IPS DF 4.7 (cell line): ENCODE results near the gene SLC3A2.
A peak's percentile ranks its signal among the peaks of the same experiment; 100 is the strongest.

Experiments used
- DNase-seq: peaks from one replicate; pipeline ENCODE4 v3.0.0-alpha.2; 2013; ENCODE audit warnings: low spot score; ENCODE audit errors: extremely low read depth

SLC3A2 gene

GRCh38 chr11:62909107-62909894 lies 28.6 kb downstream of the SLC3A2 start:
- DNase-seq, result peak; percentile 90

- DNase-seq, result no peak
These were observed 29.6 kb downstream of the SLC3A2 start for GRCh38 chr11:62910141-62910882.

GRCh38 chr11:62911137-62912130 lies 30.7 kb downstream of the SLC3A2 start:
- DNase-seq, result no peak

DNA sequence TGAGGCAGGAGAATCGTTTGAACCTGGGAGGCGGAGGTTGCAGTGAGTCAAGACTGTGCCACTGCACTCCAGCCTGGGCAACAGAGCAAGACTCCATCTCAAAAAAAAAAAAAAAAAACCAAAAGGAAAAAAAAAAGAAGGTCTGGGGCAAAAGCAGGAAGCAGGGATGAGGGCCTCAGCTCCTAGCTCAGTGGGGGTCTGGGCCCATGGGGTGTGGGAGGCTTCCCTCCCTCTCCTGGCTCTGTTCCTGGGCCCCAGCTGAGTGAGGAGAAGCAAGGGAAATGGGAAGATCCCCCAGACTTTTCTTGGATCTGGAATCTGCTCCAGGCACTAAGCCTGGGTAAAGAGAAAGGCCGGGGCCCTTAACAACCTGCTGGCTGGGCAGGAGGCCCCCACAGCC lies 31.6 kb downstream of the SLC3A2 start:
- no peak for DNase-seq

DNA sequence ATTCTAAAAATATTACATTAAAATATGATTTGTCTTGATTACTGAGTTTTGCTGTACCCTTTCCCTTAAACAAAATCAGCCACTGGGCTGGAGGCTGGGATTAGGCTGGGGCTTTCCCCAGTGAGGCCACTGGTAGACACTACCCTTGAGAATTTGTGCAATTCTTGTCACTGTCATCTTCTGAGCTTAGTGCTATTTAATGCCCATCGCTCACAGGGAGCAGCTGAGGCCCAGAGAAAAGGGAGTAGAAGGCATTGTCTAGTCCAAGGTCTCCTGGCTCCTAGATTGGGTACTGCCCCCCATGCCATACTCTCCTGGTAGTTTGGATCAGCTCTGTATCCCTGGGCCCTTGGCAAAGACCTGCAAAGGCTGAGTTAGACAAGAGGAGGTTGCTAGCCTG lies 33.7 kb downstream of the SLC3A2 start:
- DNase-seq, result no peak

DNA sequence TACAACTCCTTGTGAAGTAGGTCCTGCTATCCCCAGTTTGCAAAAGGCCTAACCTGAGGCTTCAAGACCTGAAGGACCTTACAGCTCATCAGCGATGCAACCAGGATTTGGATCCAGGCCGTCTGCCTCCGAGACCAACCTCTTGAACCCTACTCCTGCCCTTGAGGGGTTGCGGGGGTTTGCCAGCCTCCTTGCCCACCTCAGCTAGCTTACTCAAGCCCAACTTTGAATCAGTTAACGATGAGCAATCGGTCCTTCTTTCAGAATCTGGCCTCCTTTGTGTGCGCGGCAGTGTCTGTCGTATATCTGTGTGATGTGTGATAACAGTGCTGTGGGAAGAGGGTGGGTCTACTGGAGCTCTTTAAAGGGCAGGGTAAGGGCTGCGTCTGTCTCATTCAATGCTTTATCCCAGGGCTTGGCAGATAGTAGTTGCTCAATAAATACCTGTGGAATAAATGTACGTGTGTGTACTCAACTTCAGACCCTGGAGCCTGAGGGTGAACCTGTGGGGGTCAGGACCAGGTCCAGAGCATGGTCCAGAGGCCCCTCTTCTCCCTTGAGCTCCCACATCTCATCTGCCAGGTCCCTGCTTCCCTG lies 37.3 kb downstream of the SLC3A2 start:
- no peak for DNase-seq

- DNase-seq, result no peak
These were observed 37.8 kb downstream of the SLC3A2 start for GRCh38 chr11:62918531-62918930.

GRCh38 chr11:62919476-62919875 lies 38.8 kb downstream of the SLC3A2 start:
- DNase-seq, result no peak

DNA sequence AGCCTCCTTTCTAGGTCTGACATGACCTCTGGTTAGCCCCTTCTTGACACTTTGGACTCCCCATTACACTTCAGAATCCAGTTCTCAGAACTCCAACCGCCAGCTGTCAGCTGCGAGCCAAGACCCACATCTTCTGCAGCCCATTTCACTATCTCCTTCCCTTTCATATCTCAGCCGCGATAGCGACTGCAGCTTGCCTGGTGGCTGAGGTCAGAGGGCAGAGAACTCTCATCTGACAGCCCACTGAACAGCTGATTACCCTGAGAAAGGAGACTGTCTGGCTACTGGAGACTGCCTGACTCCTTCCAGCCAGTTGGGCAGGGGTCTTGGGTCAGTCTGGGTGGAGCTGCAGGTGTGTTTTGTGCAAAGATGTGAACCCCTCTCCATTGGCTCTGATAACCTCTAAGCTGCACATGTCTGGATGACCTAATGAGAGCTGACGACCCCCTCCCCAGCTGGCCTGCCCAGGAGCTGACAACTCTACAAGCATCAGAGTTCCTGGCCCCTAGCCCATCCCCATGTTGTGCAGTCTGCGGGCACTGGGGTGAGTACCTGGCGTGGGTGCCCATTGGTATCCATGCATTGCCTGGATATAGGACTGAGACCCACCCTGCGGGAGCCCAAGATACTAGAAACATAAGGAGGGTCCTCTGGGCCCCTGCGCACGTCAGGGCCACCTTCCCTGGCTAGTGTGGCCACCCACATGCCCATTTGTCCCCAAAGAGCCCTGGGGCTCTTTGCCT lies 39.4 kb downstream of the SLC3A2 start:
- DNase-seq, result no peak

DNA sequence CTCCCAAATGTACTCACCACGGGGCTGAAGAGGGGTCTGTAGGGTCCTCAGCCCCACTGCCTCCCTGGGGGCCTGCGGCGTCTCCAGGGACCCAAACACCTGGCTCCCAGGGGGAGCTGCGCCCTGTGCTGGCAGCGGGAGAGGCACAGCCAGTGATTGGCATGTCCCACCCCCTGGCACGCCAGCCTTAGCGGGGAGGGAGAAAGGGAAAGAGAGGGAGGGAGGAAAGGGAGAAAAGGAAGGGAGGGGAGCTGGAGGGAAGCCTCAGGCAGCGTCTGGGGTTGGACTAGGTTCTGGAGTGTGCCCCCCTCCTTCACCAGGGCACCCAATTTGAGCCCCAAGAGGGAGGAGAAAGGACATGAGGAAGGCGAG lies 40.5 kb downstream of the SLC3A2 start, which contains the start of gene CHRM1:
TSS of gene CHRM1 (minus strand) at position 163 of the 372 bp plus-strand sequence. CDS start 10,263 bp downstream, outside the sequence.
- no peak for DNase-seq

DNA sequence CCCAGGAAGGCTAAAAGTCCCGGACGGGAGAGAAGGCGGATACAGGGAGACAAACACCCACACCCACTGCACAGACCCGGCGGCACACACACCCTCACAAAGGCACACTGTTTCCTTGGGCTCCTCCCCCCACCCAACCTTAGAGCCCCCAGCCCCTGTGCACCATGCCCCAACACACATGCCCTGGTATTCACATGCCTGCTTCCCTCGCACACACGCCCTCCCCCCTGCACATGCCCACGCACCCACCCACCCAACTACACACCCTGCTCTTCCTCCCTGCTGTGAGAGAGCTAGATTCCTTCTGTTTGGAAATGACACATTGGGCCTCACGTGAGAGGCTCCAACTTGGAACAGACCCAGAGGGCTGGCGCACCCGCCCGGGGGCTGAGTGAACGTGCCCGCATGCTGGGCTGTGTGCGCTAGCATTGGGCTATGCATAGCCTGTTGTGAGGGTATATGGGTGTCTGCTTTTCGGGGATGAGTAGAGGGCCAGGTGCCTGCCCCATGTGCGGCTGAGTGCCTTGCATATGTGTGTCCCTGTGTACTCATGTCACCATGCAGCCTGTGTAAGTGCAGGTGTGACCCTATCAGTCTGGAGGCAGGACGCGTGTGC lies 41.0 kb downstream of the SLC3A2 start:
- no peak for DNase-seq

- no peak for DNase-seq
These were observed 41.5 kb downstream of the SLC3A2 start for GRCh38 chr11:62922189-62922589.

GRCh38 chr11:62922653-62923431 lies 42.1 kb downstream of the SLC3A2 start:
- no peak for DNase-seq

DNA sequence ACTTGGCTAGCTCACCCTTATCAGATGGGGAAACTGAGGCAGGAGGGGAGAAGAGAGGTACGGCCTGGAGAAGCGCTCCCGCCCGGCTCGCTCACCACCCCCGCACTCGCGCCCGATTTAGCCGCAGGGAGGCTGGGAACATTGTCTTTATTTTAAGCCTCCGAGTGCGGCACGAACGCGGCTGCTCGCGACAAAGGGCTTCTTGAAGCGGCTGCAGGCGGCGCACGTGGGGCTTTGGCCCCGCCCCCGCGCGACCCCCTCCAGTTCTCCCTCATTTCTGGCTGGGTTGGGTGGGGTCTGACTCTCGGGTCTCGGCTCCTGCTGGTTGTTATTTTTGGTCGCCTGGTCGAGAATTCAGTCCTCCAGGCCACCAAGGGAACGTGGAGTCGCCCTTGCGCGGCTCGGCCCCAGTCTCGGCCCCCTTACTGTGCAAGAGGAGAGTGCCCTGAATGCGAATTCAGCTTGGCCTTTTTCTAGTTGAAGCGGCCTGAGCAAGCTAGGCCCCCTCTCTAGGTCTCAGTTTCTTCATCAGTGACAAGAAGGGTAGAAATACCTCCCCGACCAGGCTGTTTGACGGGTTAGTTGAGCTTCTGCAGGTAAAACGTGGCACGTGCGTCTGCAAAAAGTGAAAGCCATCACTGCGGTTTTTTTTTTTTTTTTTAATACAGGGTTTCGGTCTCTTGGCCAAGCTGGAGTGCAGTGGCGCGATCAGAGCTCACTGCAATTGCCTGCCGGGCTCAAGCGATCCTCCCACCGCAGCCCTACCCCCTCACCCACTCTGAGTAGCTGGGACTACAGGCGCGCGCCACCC lies 43.1 kb downstream of the SLC3A2 start:
- DNase-seq, result no peak

GRCh38 chr11:62925308-62925707 lies 44.6 kb downstream of the SLC3A2 start:
- DNase-seq, result no peak

DNA sequence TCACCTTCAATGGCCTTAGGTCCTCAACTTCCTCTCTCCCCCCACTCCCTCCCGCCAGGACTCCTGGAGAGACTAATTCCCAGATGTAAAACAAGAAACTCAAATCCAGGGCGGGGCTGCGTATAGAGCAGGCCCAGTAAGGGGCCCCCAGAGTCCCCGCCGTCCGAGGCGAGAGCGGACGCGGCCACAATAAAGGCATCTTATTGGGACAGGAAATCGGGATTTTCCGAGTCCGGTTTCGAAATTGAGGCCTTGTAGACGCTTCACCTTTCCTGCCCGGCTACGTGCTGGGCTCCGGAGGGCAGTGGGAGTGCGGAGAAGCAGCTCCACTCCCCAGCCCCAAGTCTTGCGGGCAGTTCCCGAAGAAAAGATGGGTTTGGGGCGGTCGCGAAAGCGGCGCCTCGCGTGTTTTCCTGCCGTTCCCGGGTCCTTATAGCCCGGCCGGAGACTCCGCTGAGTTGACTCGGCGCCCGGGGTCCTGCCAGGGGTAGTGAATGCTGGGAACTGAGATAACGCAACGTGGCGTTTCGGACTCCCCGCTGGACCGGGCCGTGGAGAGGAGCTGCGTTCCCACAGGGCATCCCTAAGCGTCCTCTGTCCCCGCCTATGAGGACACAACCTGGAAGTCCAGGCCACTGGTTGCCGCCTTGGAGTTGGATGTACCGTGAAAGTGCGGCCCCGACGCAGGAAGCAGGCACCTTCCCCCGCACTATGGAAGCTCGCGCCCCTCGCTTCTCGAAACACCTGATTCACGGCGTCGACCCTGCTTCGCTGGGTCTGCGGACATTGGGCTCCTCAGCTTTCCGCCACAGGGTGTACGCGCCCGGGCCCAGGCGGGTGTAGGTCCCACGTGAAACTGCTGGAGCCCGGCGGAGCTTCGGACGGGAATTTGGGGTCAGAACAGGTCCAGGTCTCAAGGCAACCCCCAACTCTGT lies 45.3 kb downstream of the SLC3A2 start:
- DNase-seq, result no peak
